ENCODE measurements around the gene MYO9A.

MYO9A gene

GRCh38 chr15:71825021-71825730 is 292.8 kb downstream of the MYO9A start:
- in situ Hi-C loops (cut with HindIII; ENCODE audit: low sequenced_read_pairs) = no loop called here
- no peak overlapping the region for H3K4me3 ChIP-seq (ENCODE audit: low read depth, low read length)
- no peak for TF ChIP-seq CTCF (IDR thresholded peaks at IDR 0.05; ENCODE audit: low read depth, low read length)
- DNase-seq (ENCODE audit: low read depth, low spot score) = no peak

GRCh38 chr15:71823801-71824200 is 294.1 kb downstream of the MYO9A start:
- H3K4me3 ChIP-seq (ENCODE audit: low read depth, low read length) = no peak overlapping the region
- no peak for TF ChIP-seq CTCF (IDR thresholded peaks at IDR 0.05; ENCODE audit: low read depth, low read length)
- in situ Hi-C loops (cut with HindIII; ENCODE audit: low sequenced_read_pairs) = no loop called here
- no peak for DNase-seq (ENCODE audit: low read depth, low spot score)

- H3K4me3 ChIP-seq (ENCODE audit: low read depth, low read length) = no peak overlapping the region
- TF ChIP-seq CTCF (IDR thresholded peaks at IDR 0.05; ENCODE audit: low read depth, low read length) = no peak
- no peak for DNase-seq (ENCODE audit: low read depth, low spot score)
- in situ Hi-C loops (cut with HindIII; ENCODE audit: low sequenced_read_pairs) = no loop called here
These were observed 294.9 kb downstream of the MYO9A start for GRCh38 chr15:71822890-71823630.

GRCh38 chr15:71821547-71822129 is 296.3 kb downstream of the MYO9A start:
- no peak overlapping the region for H3K4me3 ChIP-seq (ENCODE audit: low read depth, low read length)
- TF ChIP-seq CTCF (IDR thresholded peaks at IDR 0.05; ENCODE audit: low read depth, low read length) = no peak
- no peak for DNase-seq (ENCODE audit: low read depth, low spot score)
- in situ Hi-C loops (cut with HindIII; ENCODE audit: low sequenced_read_pairs) = no loop called here

GRCh38 chr15:71820127-71820526 is 297.8 kb downstream of the MYO9A start:
- no peak for DNase-seq (ENCODE audit: low read depth, low spot score)
- in situ Hi-C loops (cut with HindIII; ENCODE audit: low sequenced_read_pairs) = no loop called here

GRCh38 chr15:71817351-71817750 is 300.6 kb downstream of the MYO9A start:
- in situ Hi-C loops (cut with HindIII; ENCODE audit: low sequenced_read_pairs) = no loop called here
- no peak overlapping the region for H3K4me3 ChIP-seq (ENCODE audit: low read depth, low read length)
- no peak for TF ChIP-seq CTCF (IDR thresholded peaks at IDR 0.05; ENCODE audit: low read depth, low read length)
- DNase-seq (ENCODE audit: low read depth, low spot score) = no peak

More at GRCh38 chr15:71820127-71820526, 297.8 kb downstream of the MYO9A start:
- H3K4me3 ChIP-seq (ENCODE audit: low read depth, low read length) = no peak overlapping the region
- no peak for TF ChIP-seq CTCF (IDR thresholded peaks at IDR 0.05; ENCODE audit: low read depth, low read length)
